C4-2B (cell line): ENCODE data around the gene MAGEA6.
"Not testable (repeated sequence)": the region's sequence is repeated elsewhere in the genome, so short reads cannot be mapped to it uniquely, and the experiment has no call there.

ENCODE experiments used
- H3K27ac ChIP-seq: fragments of 450-650 bp; 2 replicates; pipeline ENCODE4 v1.5.1; 2017
- CTCF ChIP-seq: fragments of 450-650 bp; conservative IDR thresholded peaks from 2 replicates; pipeline ENCODE4 v1.5.1; 2017; ENCODE audit warnings: mild to moderate bottlenecking
- ZFX ChIP-seq: fragments of 450-650 bp; IDR thresholded peaks from 2 replicates; pipeline ENCODE4 v1.6.1; 2017

The MAGEA6 gene

GRCh38 chrX:152806035-152806434 lies 36.5 kb upstream of the MAGEA6 start:
- H3K27ac ChIP-seq: no peak overlapping the region
- no peak for TF ChIP-seq ZFX
- TF ChIP-seq CTCF: no peak

- TF ChIP-seq ZFX: no peak
- no peak for TF ChIP-seq CTCF
- no peak overlapping the region for H3K27ac ChIP-seq
Observed at GRCh38 chrX:152798945-152799344, 29.5 kb upstream of the MAGEA6 start.

- not testable (repeated sequence) for H3K27ac ChIP-seq
Observed at GRCh38 chrX:152787062-152787461, 17.6 kb upstream of the MAGEA6 start.

GRCh38 chrX:152766562-152766961 lies 2.9 kb downstream of the MAGEA6 start:
- not testable (repeated sequence) for H3K27ac ChIP-seq

- not testable (repeated sequence) for H3K27ac ChIP-seq
Observed at GRCh38 chrX:152761582-152761981, 7.9 kb downstream of the MAGEA6 start.

- not testable (repeated sequence) for H3K27ac ChIP-seq
Observed at GRCh38 chrX:152759544-152759943, 9.9 kb downstream of the MAGEA6 start.

- not testable (repeated sequence) for H3K27ac ChIP-seq
Observed at GRCh38 chrX:152758918-152759317, 10.6 kb downstream of the MAGEA6 start, which contains the start of gene CSAG3. Gene CSAG3, plus strand, starts transcription at chrX:152759218.

GRCh38 chrX:152754871-152755270 lies 14.6 kb downstream of the MAGEA6 start:
- not testable (repeated sequence) for H3K27ac ChIP-seq

- H3K27ac ChIP-seq: not testable (repeated sequence)
Observed at GRCh38 chrX:152753686-152754650, 15.5 kb downstream of the MAGEA6 start, which contains the start of gene MAGEA2. Gene MAGEA2, minus strand, starts transcription at chrX:152753842. Its CDS starts 2,479 bp downstream, at chrX:152751363.

GRCh38 chrX:152738560-152738959 lies 30.9 kb downstream of the MAGEA6 start:
- H3K27ac ChIP-seq: no peak overlapping the region
- TF ChIP-seq CTCF (no peak), ZFX (no peak)

GRCh38 chrX:152736528-152736927 lies 33.0 kb downstream of the MAGEA6 start:
- not testable (repeated sequence) for H3K27ac ChIP-seq

- TF ChIP-seq ZFX (no peak), CTCF (no peak)
- no peak overlapping the region for H3K27ac ChIP-seq
Observed at GRCh38 chrX:152735860-152736511, 33.5 kb downstream of the MAGEA6 start.
